ENCODE data around the gene GALM.

GRCh38 chr2:38634684-38635083, 31.2 kb upstream of the GALM start:
- TF ChIP-seq CTCF (optimal IDR thresholded peaks at IDR 0.05 in 1 of 3, IDR thresholded peaks at IDR 0.05 in 1 of 3, conservative IDR thresholded peaks at IDR 0.05 in 1 of 3; ENCODE audit: extremely low read depth in 1 of 3, insufficient read depth in 2 of 3, low read length in 3 of 3) (no peak), EZH2 (IDR thresholded peaks at IDR 0.05; ENCODE audit: low read length) (no peak)
